Hepatocyte (in vitro differentiated cells): ENCODE results near the gene ASPDH. TPM values are rescaled to one million over a fixed set of nuclear protein-coding genes. Genes with fewer than 3 reads are reported as not detected.

Experiments
- DNase-seq: peaks from one replicate; pipeline ENCODE4 v3.0.0-alpha.2; 2016; ENCODE audit warnings: low spot score
- H2AFZ ChIP-seq: fragments of 200-600 bp; sonication (generic); 2 replicates; pipeline ENCODE4 v1.6.0; 2016; ENCODE audit warnings: antibody characterized with exemption, mild to moderate bottlenecking
- H3K27ac ChIP-seq: fragments of 200-600 bp; sonication (generic); 2 replicates; pipeline ENCODE4 v1.5.1; 2016; ENCODE audit warnings: mild to moderate bottlenecking
- H3K27me3 ChIP-seq: fragments of 200-600 bp; sonication (generic); 2 replicates; pipeline ENCODE4 v1.6.1; 2016
- H3K36me3 ChIP-seq: fragments of 200-600 bp; sonication (generic); replicated peaks from 2 replicates; pipeline ENCODE4 v1.5.1; 2016; ENCODE audit warnings: low read depth; ENCODE audit not compliant: insufficient read depth
- H3K4me1 ChIP-seq: fragments of 200-600 bp; sonication (generic); 2 replicates; pipeline ENCODE4 v1.5.1; 2016; ENCODE audit warnings: mild to moderate bottlenecking, moderate library complexity; ENCODE audit not compliant: insufficient read depth
- H3K4me2 ChIP-seq: fragments of 200-600 bp; sonication (generic); 2 replicates; pipeline ENCODE4 v1.6.0; 2016
- H3K4me3 ChIP-seq: fragments of 200-600 bp; sonication (generic); 2 replicates; pipeline ENCODE4 v1.5.1; 2016; ENCODE audit warnings: mild to moderate bottlenecking
- H3K79me2 ChIP-seq: fragments of 200-600 bp; sonication (generic); 2 replicates; pipeline ENCODE4 v1.6.0; 2017; ENCODE audit warnings: mild to moderate bottlenecking
- H3K9me2 ChIP-seq: fragments of 200-600 bp; sonication (generic); replicated peaks from 2 replicates; pipeline ENCODE4 v1.6.0; 2017; ENCODE audit warnings: mild to moderate bottlenecking; ENCODE audit not compliant: insufficient read depth
- H3K9me3 ChIP-seq: fragments of 200-600 bp; sonication (generic); 2 replicates; pipeline ENCODE4 v1.5.1; 2016; ENCODE audit warnings: low read depth, mild to moderate bottlenecking
- H4K20me1 ChIP-seq: fragments of 200-600 bp; sonication (generic); 2 replicates; pipeline ENCODE4 v1.6.0; 2016; ENCODE audit warnings: mild to moderate bottlenecking; ENCODE audit not compliant: insufficient read depth, poor library complexity, severe bottlenecking
- EZH2 ChIP-seq: fragments of 200-600 bp; sonication (generic); IDR thresholded peaks from 2 replicates; pipeline ENCODE4 v1.6.1; 2016; ENCODE audit warnings: antibody characterized with exemption, mild to moderate bottlenecking, borderline replicate concordance
- EZH2phosphoT487 ChIP-seq: fragments of 200-600 bp; sonication (generic); IDR thresholded peaks from one replicate; pipeline ENCODE4 v1.6.1; 2018; ENCODE audit warnings: antibody characterized with exemption, mild to moderate bottlenecking, low read depth, moderate library complexity; ENCODE audit not compliant: unreplicated experiment, severe bottlenecking
- WGBS: methylation state at CpG from one replicate; pipeline ENCODE4 v1.1.6; 2016; ENCODE audit warnings: low lambda C conversion rate; ENCODE audit errors: missing lambda C conversion rate; 5-methylcytosine and 5-hydroxymethylcytosine counted together
- polyA plus RNA-seq: library from polyadenylated mRNA; unstranded; fragments of >200 nt; fragmentation: Nextera tagmentation; extraction: Ambion mirVana; gene quantifications from 2 replicates; pipeline ENCODE4 v1.2.1, GENCODE V29; 2016
- total RNA-seq: library from RNA; depleted of rRNA; stranded (reverse); fragments of >200 nt; gene quantifications from 2 replicates; pipeline ENCODE4 v1.2.3, GENCODE V29; 2014
- TF ChIP-seq, protein P1 (sequence below): fragments of 200-600 bp; sonication (generic); IDR thresholded peaks from 2 replicates; pipeline ENCODE4 v1.5.1; 2016; ENCODE audit warnings: antibody characterized with exemption, mild to moderate bottlenecking; ENCODE audit not compliant: poor library complexity

Gene ASPDH
- total and polyA plus RNA-seq, 2 experiments from 2014 or later = 7.4 to 9.0 TPM

- TF ChIP-seq, protein P1, sequence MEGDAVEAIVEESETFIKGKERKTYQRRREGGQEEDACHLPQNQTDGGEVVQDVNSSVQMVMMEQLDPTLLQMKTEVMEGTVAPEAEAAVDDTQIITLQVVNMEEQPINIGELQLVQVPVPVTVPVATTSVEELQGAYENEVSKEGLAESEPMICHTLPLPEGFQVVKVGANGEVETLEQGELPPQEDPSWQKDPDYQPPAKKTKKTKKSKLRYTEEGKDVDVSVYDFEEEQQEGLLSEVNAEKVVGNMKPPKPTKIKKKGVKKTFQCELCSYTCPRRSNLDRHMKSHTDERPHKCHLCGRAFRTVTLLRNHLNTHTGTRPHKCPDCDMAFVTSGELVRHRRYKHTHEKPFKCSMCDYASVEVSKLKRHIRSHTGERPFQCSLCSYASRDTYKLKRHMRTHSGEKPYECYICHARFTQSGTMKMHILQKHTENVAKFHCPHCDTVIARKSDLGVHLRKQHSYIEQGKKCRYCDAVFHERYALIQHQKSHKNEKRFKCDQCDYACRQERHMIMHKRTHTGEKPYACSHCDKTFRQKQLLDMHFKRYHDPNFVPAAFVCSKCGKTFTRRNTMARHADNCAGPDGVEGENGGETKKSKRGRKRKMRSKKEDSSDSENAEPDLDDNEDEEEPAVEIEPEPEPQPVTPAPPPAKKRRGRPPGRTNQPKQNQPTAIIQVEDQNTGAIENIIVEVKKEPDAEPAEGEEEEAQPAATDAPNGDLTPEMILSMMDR = no peak
- no peak for TF ChIP-seq EZH2
- TF ChIP-seq EZH2phosphoT487 = no peak
- Histone ChIP-seq H3K79me2 (peaks cover 22% of the 10 kb centered on the region), H2AFZ (no peak overlapping the region), H3K9me2 (no peaks in the 10 kb centered on the region), H3K36me3 (no peaks in the 10 kb centered on the region), H3K4me1 (peaks cover 6% of the 10 kb centered on the region), H3K27ac (no peak overlapping the region), H3K27me3 (no peaks in the 10 kb centered on the region), H3K4me3 (no peak overlapping the region), H3K9me3 (no peaks in the 10 kb centered on the region), H3K4me2 (no peak overlapping the region), H4K20me1 (peaks cover 36% of the 10 kb centered on the region)
- 97% methylated on average over 17 of the region's 37 CpGs for WGBS
- DNase-seq = no peak
These were observed 33.2 kb downstream of the ASPDH start for GRCh38 chr19:50480281-50481111.

- Histone ChIP-seq H3K4me1 (peaks cover 6% of the 10 kb centered on the region), H3K27me3 (no peaks in the 10 kb centered on the region), H3K27ac (no peak overlapping the region), H3K9me2 (no peaks in the 10 kb centered on the region), H2AFZ (no peak overlapping the region), H3K4me3 (no peak overlapping the region), H4K20me1 (peaks cover 36% of the 10 kb centered on the region), H3K36me3 (no peaks in the 10 kb centered on the region), H3K79me2 (peaks cover 22% of the 10 kb centered on the region), H3K4me2 (no peak overlapping the region), H3K9me3 (no peaks in the 10 kb centered on the region)
- WGBS = 97% methylated on average over 16 of the region's 16 CpGs
- DNase-seq = no peak
- TF ChIP-seq EZH2phosphoT487 = no peak
- TF ChIP-seq, protein P1 = no peak
- TF ChIP-seq EZH2 = no peak
These were observed 33.9 kb downstream of the ASPDH start for GRCh38 chr19:50479761-50480251.

DNA sequence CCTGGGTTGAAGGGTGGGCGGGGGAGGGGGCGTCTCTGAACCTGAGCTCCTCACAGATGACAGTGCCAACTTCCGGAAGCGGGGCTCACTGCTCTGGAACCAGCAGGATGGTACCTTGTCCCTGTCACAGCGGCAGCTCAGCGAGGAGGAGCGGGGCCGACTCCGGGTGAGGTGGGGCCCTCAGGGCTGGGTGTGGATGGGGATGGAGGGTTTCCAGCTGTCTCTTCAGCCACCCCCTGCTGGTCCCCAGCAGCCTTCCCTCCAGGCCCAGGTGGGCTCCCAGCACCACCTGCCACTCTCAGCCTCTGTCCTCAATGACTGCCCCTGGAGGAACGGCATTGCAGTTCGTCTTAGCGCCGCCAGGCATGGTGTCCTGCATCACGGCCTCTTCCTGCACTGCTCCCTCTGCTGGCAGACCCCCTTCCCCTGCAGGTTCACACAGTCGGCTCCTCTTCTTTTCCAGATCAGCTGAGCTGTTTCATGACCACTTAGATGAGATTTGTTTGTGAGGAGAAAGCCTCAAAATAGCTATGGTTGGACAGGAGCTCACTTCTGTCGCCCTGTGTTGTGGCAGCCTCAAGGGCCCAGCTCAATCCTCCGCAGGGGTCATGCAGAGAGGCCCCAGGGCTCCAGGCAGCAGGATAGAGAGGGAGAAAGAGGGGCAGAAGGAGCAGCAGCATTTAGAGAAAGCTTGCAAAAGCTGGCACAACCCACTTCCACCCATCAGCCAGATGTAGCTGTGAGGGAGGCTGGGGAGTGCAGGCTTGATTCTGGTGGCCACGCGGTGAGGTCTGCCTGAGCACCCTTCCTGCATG lies 34.6 kb downstream of the ASPDH start:
- no peaks in the 10 kb centered on the region for H3K9me3 ChIP-seq
- no peak overlapping the region for H3K27ac ChIP-seq
- H3K4me3 ChIP-seq = no peak overlapping the region
- peaks cover 6% of the 10 kb centered on the region for H3K4me1 ChIP-seq
- peaks cover 22% of the 10 kb centered on the region for H3K79me2 ChIP-seq
- no peaks in the 10 kb centered on the region for H3K9me2 ChIP-seq
- H3K36me3 ChIP-seq = no peaks in the 10 kb centered on the region
- no peak overlapping the region for H3K4me2 ChIP-seq
- peaks cover 36% of the 10 kb centered on the region for H4K20me1 ChIP-seq
- no peak overlapping the region for H2AFZ ChIP-seq
- H3K27me3 ChIP-seq = no peaks in the 10 kb centered on the region
- WGBS = 88% methylated on average over 17 of the region's 19 CpGs
- no peak for DNase-seq
- TF ChIP-seq, protein P1 = peak; percentile 33
- no peak for TF ChIP-seq EZH2phosphoT487
- no peak for TF ChIP-seq EZH2
